ENCODE data around the gene PHF23.

The PHF23 gene

DNA sequence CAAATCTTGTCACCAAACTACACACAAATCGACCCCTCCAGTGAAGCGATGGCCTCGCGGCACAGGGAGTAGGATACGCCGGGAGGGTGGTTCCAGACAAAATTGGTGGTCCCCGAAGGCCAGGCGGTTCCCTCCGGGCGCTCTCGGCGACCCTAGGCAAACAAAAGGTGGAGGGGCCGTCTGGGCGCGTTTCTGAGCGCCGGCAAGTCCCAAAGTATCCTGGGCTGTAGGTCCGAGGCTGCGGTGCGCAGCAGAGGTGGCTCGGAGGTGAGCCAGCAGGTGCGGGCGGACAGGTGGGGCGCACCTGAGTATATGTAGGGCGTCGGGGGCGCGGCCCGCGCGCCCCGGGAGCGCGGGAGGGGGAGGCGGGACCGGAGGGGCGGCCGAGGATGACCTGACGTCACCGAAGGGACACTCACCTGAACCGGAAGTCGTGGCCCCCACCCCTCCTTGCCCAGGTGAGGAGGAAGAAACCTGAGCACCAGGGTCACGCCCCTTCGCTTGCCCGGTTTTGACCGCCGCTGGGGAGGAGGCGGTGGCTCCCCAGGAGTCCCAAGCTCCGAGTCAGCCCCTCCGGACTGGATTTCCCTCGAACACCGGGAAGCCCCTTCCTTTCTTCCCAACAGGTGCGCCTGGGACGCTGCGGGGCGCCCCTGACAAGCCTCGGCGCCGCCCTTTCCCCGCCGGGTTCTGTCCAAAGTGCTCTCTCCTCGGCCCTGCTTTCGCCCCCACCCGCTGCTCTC is 23.1 kb upstream of the PHF23 start, which contains the start of gene CLDN7:
TSS of gene CLDN7 (minus strand) at position 287 of the 743 bp plus-strand sequence. CDS start 435 bp downstream, outside the sequence.
- H3K4me3 ChIP-seq (ENCODE audit: control insufficient read depth, low read depth, low read length), result no peak within 1 kb of the TSS; the same call in 1 of the 2 replicates
- DNase-seq (ENCODE audit: low read depth), result no peak
- TF ChIP-seq, protein P1, sequence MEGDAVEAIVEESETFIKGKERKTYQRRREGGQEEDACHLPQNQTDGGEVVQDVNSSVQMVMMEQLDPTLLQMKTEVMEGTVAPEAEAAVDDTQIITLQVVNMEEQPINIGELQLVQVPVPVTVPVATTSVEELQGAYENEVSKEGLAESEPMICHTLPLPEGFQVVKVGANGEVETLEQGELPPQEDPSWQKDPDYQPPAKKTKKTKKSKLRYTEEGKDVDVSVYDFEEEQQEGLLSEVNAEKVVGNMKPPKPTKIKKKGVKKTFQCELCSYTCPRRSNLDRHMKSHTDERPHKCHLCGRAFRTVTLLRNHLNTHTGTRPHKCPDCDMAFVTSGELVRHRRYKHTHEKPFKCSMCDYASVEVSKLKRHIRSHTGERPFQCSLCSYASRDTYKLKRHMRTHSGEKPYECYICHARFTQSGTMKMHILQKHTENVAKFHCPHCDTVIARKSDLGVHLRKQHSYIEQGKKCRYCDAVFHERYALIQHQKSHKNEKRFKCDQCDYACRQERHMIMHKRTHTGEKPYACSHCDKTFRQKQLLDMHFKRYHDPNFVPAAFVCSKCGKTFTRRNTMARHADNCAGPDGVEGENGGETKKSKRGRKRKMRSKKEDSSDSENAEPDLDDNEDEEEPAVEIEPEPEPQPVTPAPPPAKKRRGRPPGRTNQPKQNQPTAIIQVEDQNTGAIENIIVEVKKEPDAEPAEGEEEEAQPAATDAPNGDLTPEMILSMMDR (IDR thresholded peaks at IDR 0.05; ENCODE audit: control insufficient read depth, insufficient read depth, low read depth, low read length, missing control alignments), result no peak

GRCh38 chr17:7261379-7262191 is 22.3 kb upstream of the PHF23 start:
- TF ChIP-seq, protein P1 (IDR thresholded peaks at IDR 0.05; ENCODE audit: control insufficient read depth, insufficient read depth, low read depth, low read length, missing control alignments), result no peak
- H3K4me3 ChIP-seq (ENCODE audit: control insufficient read depth, low read depth, low read length), result peak overlapping the region; percentile 36
- DNase-seq (ENCODE audit: low read depth), result no peak

DNA sequence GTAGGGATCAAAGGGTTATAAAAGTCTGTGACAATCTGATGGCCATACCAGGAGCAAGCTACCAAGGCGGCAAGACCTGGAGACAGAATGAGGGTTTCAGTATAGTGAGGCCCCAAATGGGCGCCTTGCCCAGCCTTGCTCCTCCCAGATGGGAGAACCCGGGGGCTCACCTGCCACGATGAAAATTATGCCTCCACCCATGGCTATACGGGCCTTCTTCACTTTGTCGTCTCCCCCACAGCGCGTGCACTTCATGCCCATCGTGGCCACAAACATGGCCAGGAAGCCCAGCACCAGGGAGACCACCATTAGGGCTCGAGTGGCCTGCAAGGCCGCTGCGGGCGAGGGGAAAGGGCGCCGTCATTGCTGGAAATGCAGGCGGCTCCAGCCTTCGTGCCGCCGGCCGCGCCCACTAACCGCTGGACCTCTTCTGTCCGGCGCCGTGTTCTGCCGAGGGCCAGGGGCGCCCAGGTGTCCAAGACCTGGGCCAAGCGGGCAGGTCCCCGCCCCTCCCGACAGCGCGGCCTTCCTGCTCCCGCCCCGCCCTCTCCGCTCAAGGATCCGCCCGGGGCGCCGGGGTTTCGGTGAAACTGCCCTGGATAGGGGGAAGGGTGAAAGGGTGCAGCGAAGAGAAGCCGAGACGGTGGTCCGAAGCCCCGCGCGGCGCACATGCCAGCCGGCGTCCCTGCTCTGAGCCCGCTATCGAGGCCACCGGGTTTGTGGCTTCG is 21.6 kb upstream of the PHF23 start:
- DNase-seq (ENCODE audit: low read depth), result no peak
- H3K4me3 ChIP-seq (ENCODE audit: control insufficient read depth, low read depth, low read length), result peak overlapping the region; percentile 36
- TF ChIP-seq, protein P1 (IDR thresholded peaks at IDR 0.05; ENCODE audit: control insufficient read depth, insufficient read depth, low read depth, low read length, missing control alignments), result no peak

DNA sequence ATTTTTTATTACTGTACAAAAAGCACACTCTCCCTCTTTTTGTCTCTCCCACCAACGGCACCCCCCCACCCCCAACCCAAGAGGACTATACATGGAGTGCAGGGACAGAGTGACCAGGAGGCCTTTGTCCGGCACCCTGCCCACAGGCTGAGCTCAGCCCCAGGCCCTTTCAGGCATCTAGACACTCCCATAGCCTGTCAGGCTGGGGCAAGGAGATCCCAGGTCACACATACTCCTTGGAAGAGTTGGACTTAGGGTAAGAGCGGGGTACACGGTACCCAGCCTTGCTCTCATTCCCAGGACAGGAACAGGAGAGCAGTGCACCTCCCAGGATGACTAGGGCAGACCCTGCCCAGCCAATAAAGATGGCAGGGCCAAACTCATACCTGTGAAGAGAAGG is 20.9 kb upstream of the PHF23 start:
- TF ChIP-seq, protein P1 (IDR thresholded peaks at IDR 0.05; ENCODE audit: control insufficient read depth, insufficient read depth, low read depth, low read length, missing control alignments), result no peak
- no peak for DNase-seq (ENCODE audit: low read depth)
- no peak overlapping the region for H3K4me3 ChIP-seq (ENCODE audit: control insufficient read depth, low read depth, low read length)

DNA sequence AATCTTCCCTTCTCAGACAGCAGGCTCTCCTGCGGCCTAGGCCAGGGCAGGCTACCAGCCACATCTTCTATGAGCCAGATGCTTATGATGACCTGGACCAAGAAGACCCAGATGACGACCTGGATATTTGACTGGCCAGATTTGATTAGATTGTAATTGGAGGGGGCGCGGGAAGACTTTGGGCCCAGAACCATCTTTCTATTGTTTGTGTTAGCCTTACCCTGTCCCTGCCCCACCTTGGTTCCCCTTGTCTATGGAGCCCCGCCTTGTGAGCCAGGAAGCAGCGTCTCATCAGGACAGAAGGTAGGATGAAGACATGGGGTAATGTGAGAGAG is 20.3 kb upstream of the PHF23 start:
- TF ChIP-seq, protein P1 (IDR thresholded peaks at IDR 0.05; ENCODE audit: control insufficient read depth, insufficient read depth, low read depth, low read length, missing control alignments), result no peak
- no peak overlapping the region for H3K4me3 ChIP-seq (ENCODE audit: control insufficient read depth, low read depth, low read length)
- DNase-seq (ENCODE audit: low read depth), result no peak

- TF ChIP-seq, protein P1 (IDR thresholded peaks at IDR 0.05; ENCODE audit: control insufficient read depth, insufficient read depth, low read depth, low read length, missing control alignments), result no peak
- H3K4me3 ChIP-seq (ENCODE audit: control insufficient read depth, low read depth, low read length), result no peak overlapping the region
- DNase-seq (ENCODE audit: low read depth), result no peak
Observed at GRCh38 chr17:7258731-7259554, 19.7 kb upstream of the PHF23 start.

All from AG09309 (cell line).